Spinal cord (tissue), 10 donors: Measurements from ENCODE around the gene SLC22A3. TPM values are rescaled to one million over a fixed set of nuclear protein-coding genes. Genes with fewer than 3 reads are reported as not detected.

Experiments used
- DNase-seq, 6 donors: peaks; one replicate each; pipeline versions ENCODE4 v3.0.0 to v3.0.0-alpha.2; 2013 to 2015; ENCODE audit warnings: low spot score in 6 of 6, low read depth in 4 of 6
- H3K27ac ChIP-seq: one replicate; pipeline ENCODE4 v1.5.1; 2013; ENCODE audit warnings: low read depth, low read length, control low read depth
- H3K27me3 ChIP-seq: one replicate; pipeline ENCODE4 v1.6.1; 2013; ENCODE audit warnings: low read length; ENCODE audit not compliant: control insufficient read depth, insufficient read depth
- H3K36me3 ChIP-seq: one replicate; pipeline ENCODE4 v1.6.1; 2013; ENCODE audit warnings: low read length; ENCODE audit not compliant: control insufficient read depth, insufficient read depth
- H3K4me1 ChIP-seq: one replicate; pipeline ENCODE4 v1.6.1; 2013; ENCODE audit warnings: low read length; ENCODE audit not compliant: control insufficient read depth, insufficient read depth
- H3K4me3 ChIP-seq: one replicate; pipeline ENCODE4 v1.5.1; 2013; ENCODE audit warnings: low read depth, low read length, control low read depth
- H3K9me3 ChIP-seq: one replicate; pipeline ENCODE4 v1.6.1; 2013; ENCODE audit warnings: low read length; ENCODE audit not compliant: control insufficient read depth, insufficient read depth
- WGBS: methylation state at CpG from one replicate; pipeline ENCODE4 v1.1.5; 2013; ENCODE audit warnings: missing lambda C conversion rate; ENCODE audit not compliant: insufficient coverage; 5-methylcytosine and 5-hydroxymethylcytosine counted together
- polyA plus RNA-seq, 2 donors: library from polyadenylated mRNA; unstranded; fragments of 120-200 nt; gene quantifications; one replicate each; pipeline ENCODE4 v1.2.1, GENCODE V29; 2013; ENCODE audit not compliant: insufficient read length in 2 of 2
- total RNA-seq, 2 donors: library from RNA; depleted of rRNA in 1 of 2; stranded (reverse); fragments of 120-200 nt in 1 of 2; fragments of >200 nt in 1 of 2; gene quantifications; one replicate each; pipeline versions ENCODE4 v1.2.3 to v1.2.4, GENCODE V29; 2013 to 2014
- donor health status: healthy.

The SLC22A3 gene
- total and polyA plus RNA-seq, 4 donors: 8.0 to 49.4 (median 16.7) TPM

DNA sequence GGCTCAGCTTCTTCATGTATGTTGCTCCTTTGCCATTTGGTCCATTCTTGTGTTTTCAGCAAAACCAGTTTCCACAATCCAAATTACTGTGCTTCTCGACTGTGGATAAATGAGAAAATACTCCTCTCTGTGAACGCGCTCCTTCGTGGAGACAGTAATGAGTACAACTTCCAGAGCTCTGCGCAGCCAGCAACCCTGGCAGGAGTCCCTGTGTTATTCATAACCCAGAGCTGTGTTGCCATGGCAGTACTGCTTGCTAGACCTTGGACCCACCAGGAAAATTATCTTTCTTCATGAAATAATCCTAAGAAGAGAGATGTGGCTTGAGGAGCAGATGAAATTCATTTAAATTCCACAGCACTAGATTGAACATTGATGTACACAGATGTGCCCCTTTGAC is 73.7 kb downstream of the SLC22A3 start:
- no peak overlapping the region for H3K4me3 ChIP-seq
- H3K9me3 ChIP-seq: no peaks in the 10 kb centered on the region
- 62% methylated on average over 5 of the region's 5 CpGs for WGBS
- no peaks in the 10 kb centered on the region for H3K27me3 ChIP-seq
- H3K27ac ChIP-seq: no peak overlapping the region
- peaks cover under 1% of the 10 kb centered on the region for H3K4me1 ChIP-seq
- H3K36me3 ChIP-seq: no peaks in the 10 kb centered on the region
- DNase-seq: peak in 2 of 6 donors; percentile 71 to 73

- peaks cover 11% of the 10 kb centered on the region for H3K4me1 ChIP-seq
- H3K9me3 ChIP-seq: no peaks in the 10 kb centered on the region
- no peak overlapping the region for H3K4me3 ChIP-seq
- H3K27me3 ChIP-seq: no peaks in the 10 kb centered on the region
- no peak for DNase-seq
- H3K36me3 ChIP-seq: no peaks in the 10 kb centered on the region
- no peak overlapping the region for H3K27ac ChIP-seq
These were observed 76.1 kb downstream of the SLC22A3 start for GRCh38 chr6:160424256-160424655.

DNA sequence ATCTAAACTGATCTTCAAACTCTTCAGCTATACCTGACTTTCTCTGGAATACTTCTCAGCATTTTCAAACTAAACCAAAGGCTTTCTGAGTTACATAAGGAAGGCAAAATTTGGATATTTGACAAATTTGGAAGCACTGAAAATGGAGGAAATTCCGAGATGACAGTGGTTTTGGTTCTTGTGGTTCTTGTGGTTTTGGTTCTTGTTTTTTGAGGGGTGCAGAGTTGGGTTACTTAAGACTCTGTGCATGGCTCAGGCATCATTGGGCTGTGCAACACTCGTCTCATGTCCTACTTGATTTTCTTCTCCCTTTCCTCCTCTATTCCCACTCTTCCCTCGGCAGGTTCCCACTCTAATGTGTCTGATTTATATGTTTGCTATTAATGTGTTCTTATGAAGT is 78.0 kb downstream of the SLC22A3 start:
- DNase-seq: no peak
- Histone ChIP-seq H3K27ac (no peak overlapping the region), H3K9me3 (no peaks in the 10 kb centered on the region), H3K4me1 (peaks cover 13% of the 10 kb centered on the region), H3K27me3 (no peaks in the 10 kb centered on the region), H3K36me3 (no peaks in the 10 kb centered on the region), H3K4me3 (no peak overlapping the region)
- no CpG with 5 or more reads among the region's 3 CpGs for WGBS

DNA sequence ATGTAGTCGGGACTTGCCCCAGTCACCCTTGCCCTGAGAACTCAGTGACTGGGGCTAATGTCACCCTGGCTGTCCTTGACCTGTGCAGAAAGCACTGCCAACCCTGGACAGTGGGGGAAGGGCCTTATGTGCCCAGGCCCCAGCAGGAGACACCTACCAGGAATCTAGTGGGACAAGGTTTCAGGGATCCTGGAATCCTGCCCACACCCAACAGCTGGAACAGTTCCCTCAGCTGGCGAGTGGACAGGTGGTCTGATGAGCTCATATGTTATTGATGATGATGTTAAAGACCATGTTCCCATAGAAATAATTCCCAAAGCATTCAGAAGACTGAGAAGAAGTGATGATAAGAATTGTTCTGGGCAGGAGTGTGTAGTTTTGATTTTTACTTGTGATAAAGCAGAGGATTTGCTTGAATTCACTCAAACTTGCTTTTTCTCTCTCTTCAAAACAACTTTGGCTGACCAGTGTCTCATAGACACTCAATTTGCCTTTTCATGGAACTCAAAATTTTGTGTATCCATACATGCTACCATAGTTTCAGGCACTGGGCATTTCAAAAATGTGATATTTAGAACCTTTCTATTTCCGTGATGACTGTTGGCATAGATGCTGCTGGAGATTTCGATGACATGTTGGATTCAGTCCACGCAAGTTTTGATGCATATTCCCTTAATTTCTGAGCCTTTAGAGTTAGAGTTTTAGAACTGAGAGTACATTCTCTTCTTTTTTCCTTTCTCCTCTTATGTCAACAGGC is 79.3 kb downstream of the SLC22A3 start:
- DNase-seq: no peak
- Histone ChIP-seq H3K9me3 (no peaks in the 10 kb centered on the region), H3K27ac (peak overlapping the region; percentile 47), H3K4me1 (peaks cover 14% of the 10 kb centered on the region), H3K4me3 (no peak overlapping the region), H3K36me3 (no peaks in the 10 kb centered on the region), H3K27me3 (no peaks in the 10 kb centered on the region)
- 100% methylated on average over 1 of the region's 5 CpGs for WGBS

- Histone ChIP-seq H3K4me3 (no peak overlapping the region), H3K9me3 (no peaks in the 10 kb centered on the region), H3K36me3 (no peaks in the 10 kb centered on the region), H3K27me3 (no peaks in the 10 kb centered on the region), H3K4me1 (peaks cover 14% of the 10 kb centered on the region), H3K27ac (no peak overlapping the region)
- WGBS: 63% methylated on average over 2 of the region's 4 CpGs
- peak in 4 of 6 donors; percentile 40 to 82 (median 56) for DNase-seq
These were observed 79.9 kb downstream of the SLC22A3 start for GRCh38 chr6:160428069-160428430.

DNA sequence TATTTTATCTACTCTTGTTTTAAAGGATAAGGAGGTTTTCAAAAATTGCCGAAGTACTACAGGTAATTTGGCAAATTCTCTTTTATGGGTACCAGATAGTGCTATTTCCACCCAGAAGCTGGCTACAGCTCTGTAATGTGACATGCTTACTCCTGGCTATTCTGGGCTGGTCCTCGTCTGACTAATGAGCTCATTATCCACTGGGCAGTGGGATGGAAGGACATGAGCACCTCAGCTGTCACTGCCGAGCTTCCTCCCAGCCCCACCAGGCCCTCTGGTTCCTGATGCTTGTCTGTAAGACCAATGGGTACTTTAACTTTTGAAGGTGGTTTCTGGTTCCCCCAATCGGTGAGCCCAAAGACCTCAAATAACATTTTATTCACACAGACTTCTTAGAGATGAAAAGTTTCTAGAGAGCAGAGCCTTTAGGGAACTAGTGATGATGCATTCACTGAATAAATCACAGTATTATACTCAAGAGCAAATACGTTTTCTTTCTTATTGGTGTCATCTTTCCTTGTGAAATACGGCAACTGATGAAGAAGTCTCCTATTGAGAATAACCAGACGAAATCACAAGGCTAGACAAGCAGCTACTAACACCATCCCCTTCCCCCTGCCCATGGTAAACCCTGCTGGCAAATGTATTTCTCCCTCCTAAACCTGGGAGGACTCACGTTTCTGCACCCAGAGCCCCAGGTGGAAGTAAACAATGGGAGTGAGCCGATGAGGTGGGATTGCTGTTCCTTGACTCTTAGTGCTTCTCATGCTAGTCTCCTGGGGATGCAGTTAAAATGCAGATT is 80.8 kb downstream of the SLC22A3 start:
- Histone ChIP-seq H3K4me1 (peaks cover 14% of the 10 kb centered on the region), H3K27ac (no peak overlapping the region), H3K9me3 (no peaks in the 10 kb centered on the region), H3K4me3 (no peak overlapping the region), H3K27me3 (no peaks in the 10 kb centered on the region), H3K36me3 (no peaks in the 10 kb centered on the region)
- 74% methylated on average over 6 of the region's 9 CpGs for WGBS
- DNase-seq: no peak

GRCh38 chr6:160429620-160429895 is 81.4 kb downstream of the SLC22A3 start:
- Histone ChIP-seq H3K9me3 (no peaks in the 10 kb centered on the region), H3K4me3 (no peak overlapping the region), H3K36me3 (no peaks in the 10 kb centered on the region), H3K27ac (no peak overlapping the region), H3K4me1 (peaks cover 14% of the 10 kb centered on the region), H3K27me3 (no peaks in the 10 kb centered on the region)
- 67% methylated on average over 2 of the region's 4 CpGs for WGBS
- DNase-seq: no peak

- Histone ChIP-seq H3K36me3 (no peaks in the 10 kb centered on the region), H3K4me3 (no peak overlapping the region), H3K4me1 (peaks cover 14% of the 10 kb centered on the region), H3K9me3 (no peaks in the 10 kb centered on the region), H3K27me3 (no peaks in the 10 kb centered on the region), H3K27ac (no peak overlapping the region)
- no CpG with 5 or more reads among the region's 4 CpGs for WGBS
- no peak for DNase-seq
These were observed 82.0 kb downstream of the SLC22A3 start for GRCh38 chr6:160430203-160430602.

- DNase-seq: no peak
- no CpG with 5 or more reads among the region's 5 CpGs for WGBS
- no peaks in the 10 kb centered on the region for H3K9me3 ChIP-seq
- H3K27me3 ChIP-seq: no peaks in the 10 kb centered on the region
- H3K4me3 ChIP-seq: no peak overlapping the region
- H3K27ac ChIP-seq: no peak overlapping the region
- peaks cover 14% of the 10 kb centered on the region for H3K4me1 ChIP-seq
- no peaks in the 10 kb centered on the region for H3K36me3 ChIP-seq
These were observed 82.6 kb downstream of the SLC22A3 start for GRCh38 chr6:160430751-160431150.

DNA sequence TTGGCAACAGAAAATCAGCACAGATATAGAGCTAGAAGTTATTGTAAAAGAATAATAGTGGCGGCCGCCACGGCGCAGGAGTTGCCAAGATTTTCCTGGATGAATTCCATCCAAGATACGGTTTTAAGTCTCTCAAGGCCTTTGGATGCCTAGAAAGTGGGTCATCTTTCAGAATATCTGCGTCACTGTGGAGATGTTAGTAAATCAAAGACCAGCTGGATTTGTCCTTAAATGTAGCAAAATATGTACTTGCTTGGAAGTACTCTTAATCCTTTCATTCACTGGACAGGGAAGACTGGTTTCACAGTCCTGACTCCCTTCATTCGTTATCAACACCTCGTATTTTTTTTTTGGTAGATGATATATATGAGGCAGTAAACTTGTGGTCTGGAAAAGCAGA is 83.0 kb downstream of the SLC22A3 start:
- DNase-seq: peak in 2 of 6 donors; percentile 28 to 57
- Histone ChIP-seq H3K9me3 (no peaks in the 10 kb centered on the region), H3K36me3 (no peaks in the 10 kb centered on the region), H3K27ac (no peak overlapping the region), H3K4me1 (peaks cover 14% of the 10 kb centered on the region), H3K27me3 (no peaks in the 10 kb centered on the region), H3K4me3 (no peak overlapping the region)
- WGBS: 66% methylated on average over 4 of the region's 8 CpGs
